ENCODE measurements around the gene TFF3.

The TFF3 gene

DNA sequence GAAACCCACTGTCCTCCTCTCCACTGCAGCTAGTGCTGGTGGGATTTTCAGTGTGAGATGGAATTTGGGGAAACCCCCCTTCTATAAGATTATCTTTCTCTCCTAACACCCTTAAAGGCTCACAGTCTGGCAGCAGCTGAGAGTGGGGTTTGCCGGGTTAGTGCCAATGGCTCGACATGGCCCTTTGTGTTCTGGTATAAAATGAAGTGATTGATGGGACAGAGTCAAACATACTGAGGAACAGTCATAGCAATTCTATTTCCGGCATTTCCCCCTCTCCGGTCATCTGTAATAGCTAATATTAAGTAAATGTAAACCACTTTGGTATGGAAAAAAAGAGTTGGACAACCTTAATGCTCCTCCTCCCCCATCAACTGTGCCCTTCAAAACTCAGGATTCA is 37.6 kb downstream of the TFF3 start:
- no peak for DNase-seq (ENCODE audit: low read depth)

DNA sequence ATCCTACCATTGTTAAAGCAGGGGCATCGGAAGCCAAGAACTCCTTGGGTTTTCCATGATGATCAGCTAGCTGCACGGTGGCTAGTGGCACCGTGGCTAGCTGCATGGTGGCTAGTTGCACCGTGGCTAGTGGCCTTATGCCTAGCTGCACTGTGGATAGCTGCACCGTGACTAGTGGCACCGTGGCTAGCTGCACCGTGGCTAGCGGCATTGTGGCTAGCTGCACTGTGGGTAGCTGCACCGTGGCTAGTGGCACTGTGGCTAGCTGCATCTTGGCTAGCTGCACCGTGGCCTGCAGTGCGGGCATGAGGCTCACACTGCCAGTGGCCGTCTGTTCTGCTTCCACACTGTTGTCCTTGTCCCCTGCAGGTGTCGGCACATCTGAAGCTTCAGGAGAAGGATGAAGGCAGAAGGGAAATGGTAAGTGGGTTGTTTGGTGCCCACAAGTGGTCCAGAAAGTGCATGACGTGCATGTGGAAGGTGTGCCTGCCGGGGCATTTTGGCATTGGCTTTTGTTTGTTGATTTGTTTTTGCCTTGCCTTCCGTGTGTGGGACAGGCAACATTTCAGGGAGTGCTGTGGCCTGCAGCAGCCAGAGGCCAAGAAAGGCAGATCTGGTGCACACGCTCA is 38.6 kb downstream of the TFF3 start:
- TF ChIP-seq, protein P1, sequence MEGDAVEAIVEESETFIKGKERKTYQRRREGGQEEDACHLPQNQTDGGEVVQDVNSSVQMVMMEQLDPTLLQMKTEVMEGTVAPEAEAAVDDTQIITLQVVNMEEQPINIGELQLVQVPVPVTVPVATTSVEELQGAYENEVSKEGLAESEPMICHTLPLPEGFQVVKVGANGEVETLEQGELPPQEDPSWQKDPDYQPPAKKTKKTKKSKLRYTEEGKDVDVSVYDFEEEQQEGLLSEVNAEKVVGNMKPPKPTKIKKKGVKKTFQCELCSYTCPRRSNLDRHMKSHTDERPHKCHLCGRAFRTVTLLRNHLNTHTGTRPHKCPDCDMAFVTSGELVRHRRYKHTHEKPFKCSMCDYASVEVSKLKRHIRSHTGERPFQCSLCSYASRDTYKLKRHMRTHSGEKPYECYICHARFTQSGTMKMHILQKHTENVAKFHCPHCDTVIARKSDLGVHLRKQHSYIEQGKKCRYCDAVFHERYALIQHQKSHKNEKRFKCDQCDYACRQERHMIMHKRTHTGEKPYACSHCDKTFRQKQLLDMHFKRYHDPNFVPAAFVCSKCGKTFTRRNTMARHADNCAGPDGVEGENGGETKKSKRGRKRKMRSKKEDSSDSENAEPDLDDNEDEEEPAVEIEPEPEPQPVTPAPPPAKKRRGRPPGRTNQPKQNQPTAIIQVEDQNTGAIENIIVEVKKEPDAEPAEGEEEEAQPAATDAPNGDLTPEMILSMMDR (IDR thresholded peaks at IDR 0.05; ENCODE audit: insufficient read depth, low read depth, low read length, missing control alignments), result peak; percentile 10
- no peak for DNase-seq (ENCODE audit: low read depth)
- H3K4me3 ChIP-seq (ENCODE audit: low read length), result no peak overlapping the region

More for the DNA sequence above, 37.6 kb downstream of the TFF3 start:
- no peak overlapping the region for H3K4me3 ChIP-seq (ENCODE audit: low read length)
- TF ChIP-seq, protein P1 (IDR thresholded peaks at IDR 0.05; ENCODE audit: insufficient read depth, low read depth, low read length, missing control alignments), result no peak

- TF ChIP-seq, protein P1 (IDR thresholded peaks at IDR 0.05; ENCODE audit: insufficient read depth, low read depth, low read length, missing control alignments), result no peak
- no peak overlapping the region for H3K4me3 ChIP-seq (ENCODE audit: low read length)
- no peak for DNase-seq (ENCODE audit: low read depth)
Observed at GRCh38 chr21:42276076-42276475, 39.1 kb downstream of the TFF3 start.

- DNase-seq (ENCODE audit: low read depth), result no peak
- TF ChIP-seq, protein P1 (IDR thresholded peaks at IDR 0.05; ENCODE audit: insufficient read depth, low read depth, low read length, missing control alignments), result no peak
- H3K4me3 ChIP-seq (ENCODE audit: low read length), result no peak overlapping the region
Observed at GRCh38 chr21:42272984-42273600, 42.1 kb downstream of the TFF3 start.

- H3K4me3 ChIP-seq (ENCODE audit: low read length), result no peak overlapping the region
- TF ChIP-seq, protein P1 (IDR thresholded peaks at IDR 0.05; ENCODE audit: insufficient read depth, low read depth, low read length, missing control alignments), result no peak
- no peak for DNase-seq (ENCODE audit: low read depth)
Observed at GRCh38 chr21:42272109-42272962, 42.9 kb downstream of the TFF3 start.

DNA sequence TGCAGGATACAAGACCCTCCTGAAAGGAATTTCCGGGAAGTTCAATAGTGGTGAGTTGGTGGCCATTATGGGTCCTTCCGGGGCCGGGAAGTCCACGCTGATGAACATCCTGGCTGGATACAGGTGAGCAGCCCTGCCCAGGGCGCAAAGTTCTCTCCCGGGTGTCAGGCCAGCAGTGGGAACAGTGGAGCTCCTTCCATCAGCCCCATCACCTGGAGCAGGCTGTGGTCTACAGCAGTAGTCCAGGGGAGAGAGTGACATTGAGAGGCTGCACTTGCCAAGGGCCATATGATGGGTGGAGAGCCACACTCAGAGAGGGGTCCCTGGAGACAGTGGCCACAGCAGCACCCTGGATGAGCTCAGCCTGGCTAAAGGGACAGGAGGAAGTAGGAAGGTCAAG is 44.1 kb downstream of the TFF3 start:
- no peak overlapping the region for H3K4me3 ChIP-seq (ENCODE audit: low read length)
- TF ChIP-seq, protein P1 (IDR thresholded peaks at IDR 0.05; ENCODE audit: insufficient read depth, low read depth, low read length, missing control alignments), result no peak
- no peak for DNase-seq (ENCODE audit: low read depth)

All from epithelial cell of esophagus (primary cell).